GM23338 (cell line): ENCODE results near the gene PAFAH2.

ENCODE experiments used
- CTCF ChIP-seq, 2 experiments: fragments of 200-600 bp in 1 of 2; sonication (generic) in 1 of 2; conservative IDR thresholded peaks; 2 replicates each; pipeline versions ENCODE4 v1.5.1 to v1.6.1; 2016 to 2017; ENCODE audit warnings: antibody characterized with exemption in 2 of 2, low read depth in 2 of 2, mild to moderate bottlenecking in 2 of 2, moderate library complexity in 1 of 2
- EZH2 ChIP-seq: fragments of 200-600 bp; sonication (generic); IDR thresholded peaks from one replicate; pipeline ENCODE4 v1.8.0; 2017; ENCODE audit warnings: antibody characterized with exemption, mild to moderate bottlenecking, low read depth; ENCODE audit not compliant: unreplicated experiment
- EZH2phosphoT487 ChIP-seq: fragments of 200-600 bp; sonication (generic); IDR thresholded peaks from one replicate; pipeline ENCODE4 v1.8.1; 2018; ENCODE audit warnings: antibody characterized with exemption; ENCODE audit not compliant: unreplicated experiment
- JUNB ChIP-seq: IDR thresholded peaks from one replicate; pipeline ENCODE4 v1.6.1; 2016; ENCODE audit warnings: antibody characterized with exemption; ENCODE audit not compliant: unreplicated experiment
- NANOG ChIP-seq: IDR thresholded peaks from 2 replicates; pipeline ENCODE4 v1.6.1; 2016; ENCODE audit warnings: antibody characterized with exemption, borderline replicate concordance
- POLR2AphosphoS5 ChIP-seq: IDR thresholded peaks from 2 replicates; pipeline ENCODE4 v1.6.1; 2016; ENCODE audit warnings: antibody characterized with exemption, low read depth
- REST ChIP-seq: IDR thresholded peaks from one replicate; pipeline ENCODE4 v1.6.1; 2018; ENCODE audit warnings: antibody characterized with exemption; ENCODE audit not compliant: unreplicated experiment
- ZNF114 ChIP-seq: fragments of 250-450 bp; sonication (Bioruptor Pico); IDR thresholded peaks from 2 replicates; pipeline ENCODE4 v1.5.0; 2020; ENCODE audit warnings: mild to moderate bottlenecking, moderate library complexity
- ZNF331 ChIP-seq: fragments of 250-450 bp; sonication (Bioruptor Pico); IDR thresholded peaks from 2 replicates; pipeline ENCODE4 v1.5.0; 2020; ENCODE audit warnings: low read depth, mild to moderate bottlenecking, moderate library complexity

DNA sequence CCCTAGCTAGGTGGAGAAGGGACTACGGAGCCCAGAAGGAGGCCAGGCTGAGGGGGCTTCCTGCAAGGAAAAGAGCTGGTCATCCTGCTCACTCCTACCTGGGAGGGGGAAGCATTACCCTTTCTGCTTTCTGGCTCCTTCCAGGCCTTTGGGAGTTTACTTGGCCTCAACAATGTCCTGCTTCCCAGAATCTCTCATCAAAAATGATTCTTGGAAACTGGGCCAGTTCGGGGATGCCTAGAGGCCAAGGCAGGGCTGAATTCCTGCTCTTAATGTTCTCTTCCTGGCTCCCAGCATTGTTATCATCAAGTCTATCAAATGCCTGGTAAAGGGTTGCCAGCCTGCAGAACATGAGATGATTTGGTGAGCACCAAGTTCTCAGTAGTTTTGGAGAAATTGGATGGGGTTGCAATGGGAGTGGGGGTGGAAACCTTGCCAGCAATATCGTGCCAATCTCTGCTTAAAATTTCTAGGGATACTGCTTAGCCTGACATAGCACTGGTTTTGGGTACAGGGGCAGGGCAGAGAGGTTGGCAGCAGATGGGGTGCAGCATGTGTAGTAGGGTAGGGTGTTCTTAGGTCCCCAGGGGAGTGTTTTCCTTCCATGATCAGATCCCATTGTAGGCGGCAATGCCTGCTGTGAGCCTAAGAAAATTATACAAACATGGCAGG, 7.7 kb upstream of the PAFAH2 start:
- TF ChIP-seq EZH2phosphoT487 = no peak
- TF ChIP-seq CTCF (conservative IDR thresholded peaks at IDR 0.05; ENCODE audit: low read depth in 2 of 2) = no peak
- TF ChIP-seq POLR2AphosphoS5 = no peak
- no peak for TF ChIP-seq EZH2
- TF ChIP-seq ZNF114 = no peak
- no peak for TF ChIP-seq REST
- TF ChIP-seq NANOG = no peak
- no peak for TF ChIP-seq ZNF331
- no peak for TF ChIP-seq JUNB
